Right atrium auricular region (tissue), 2 donors: ENCODE data around the gene GPR108. TPM values are rescaled to one million over a fixed set of nuclear protein-coding genes. Genes with fewer than 3 reads are reported as not detected.
A peak's percentile ranks its signal among the peaks of the same experiment; 100 is the strongest.
"Not testable (repeated sequence)": the region's sequence is repeated elsewhere in the genome, so short reads cannot be mapped to it uniquely, and the experiment has no call there.

Source experiments
- DNase-seq: peaks from one replicate; pipeline ENCODE4 v3.0.0-alpha.2; 2019; ENCODE audit warnings: low spot score
- H3K27ac ChIP-seq, 2 donors: fragments of 200-600 bp; sonication (generic); 1 replicate in 1 of 2; 2 replicates in 1 of 2; pipeline ENCODE4 v1.5.1; 2016 to 2019
- H3K27me3 ChIP-seq, 2 donors: fragments of 200-600 bp; sonication (generic); one replicate each; pipeline versions ENCODE4 v1.5.1 to v1.6.0; 2017 to 2019
- H3K36me3 ChIP-seq: fragments of 200-600 bp; sonication (generic); one replicate; pipeline ENCODE4 v1.5.1; 2016
- H3K4me1 ChIP-seq, 2 donors: fragments of 200-600 bp; sonication (generic); one replicate each; pipeline versions ENCODE4 v1.5.1 to v1.6.0; 2017 to 2019
- H3K4me3 ChIP-seq, 2 donors: fragments of 200-600 bp; sonication (generic); 1 replicate in 1 of 2; 2 replicates in 1 of 2; pipeline ENCODE4 v1.5.1; 2017 to 2019; ENCODE audit warnings: mild to moderate bottlenecking in 1 of 2, moderate library complexity in 1 of 2
- H3K9me3 ChIP-seq, 2 donors: fragments of 200-600 bp; sonication (generic); one replicate each; pipeline ENCODE4 v1.5.1; 2019
- total RNA-seq, 2 donors: library from RNA; depleted of rRNA; stranded (reverse); fragments of >200 nt; gene quantifications; one replicate each; pipeline ENCODE4 v1.1.0, GENCODE V29; 2016
- TF ChIP-seq, protein P1 (sequence below), 2 donors: fragments of 200-600 bp; sonication (generic); IDR thresholded peaks; one replicate each; pipeline ENCODE4 v1.5.1; 2019; ENCODE audit warnings: antibody characterized with exemption in 2 of 2

The GPR108 gene
- 10 to 100 TPM; 40.3 to 41.3 TPM for total RNA-seq

DNA sequence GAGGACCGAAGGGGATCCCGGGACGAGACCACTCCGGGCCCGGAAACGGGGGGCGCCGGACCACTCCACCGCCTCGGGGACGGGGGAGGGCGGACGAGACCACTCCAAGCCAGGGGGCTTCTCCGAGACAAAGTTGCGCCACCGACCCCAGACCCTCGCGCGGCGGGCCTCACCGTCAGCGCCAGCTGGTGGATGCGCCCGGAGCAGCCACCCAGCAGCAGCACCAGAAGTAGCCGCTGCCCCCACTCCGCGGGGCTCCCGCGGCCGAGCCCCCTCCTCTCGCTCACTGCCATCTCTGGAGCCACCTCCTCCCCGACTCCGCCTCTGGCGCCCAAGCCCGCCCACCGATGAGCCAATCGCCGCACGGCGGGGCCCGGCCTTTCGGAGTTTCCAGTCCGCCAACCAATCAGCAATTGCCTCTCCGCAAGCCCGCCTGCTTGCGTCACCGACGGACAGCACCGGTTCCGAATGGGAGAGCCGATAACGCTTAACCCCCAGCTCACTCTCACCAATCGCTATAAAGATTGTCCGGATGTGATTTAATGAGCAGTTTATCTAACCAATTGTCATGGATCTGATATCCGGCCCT is at the start of gene GPR108:
Gene GPR108 (minus strand): TSS at position 297 of the 589 bp plus-strand sequence. CDS start 4 bp downstream, at position 293.
- peak within 1 kb of the TSS; percentile 87 to 92 for H3K4me3 ChIP-seq
- peaks cover 0 to 47% of the 10 kb centered on the region in 2 donors for H3K4me1 ChIP-seq
- H3K9me3 ChIP-seq = no peaks in the 10 kb centered on the region

DNA sequence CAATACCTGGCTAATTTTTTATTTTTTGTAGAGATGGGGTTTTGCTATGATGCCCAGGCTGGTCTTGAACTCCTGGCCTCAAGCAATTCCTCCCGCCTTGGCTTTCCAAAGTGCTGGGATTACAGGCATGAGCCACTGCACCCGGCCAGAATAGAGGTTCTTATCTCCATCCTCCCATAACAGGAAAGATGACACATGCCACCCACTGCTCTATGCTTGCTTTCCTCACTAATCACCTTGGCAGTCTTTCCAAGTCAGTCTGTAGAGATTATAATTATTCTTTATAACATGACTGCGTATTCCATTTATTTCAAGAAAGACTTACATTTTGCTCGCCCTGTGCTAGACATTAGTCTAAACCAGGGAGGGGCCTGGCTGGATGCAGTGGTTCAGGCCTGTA is 41.8 kb upstream of the GPR108 start:
- no peaks in the 10 kb centered on the region for H3K36me3 ChIP-seq
- H3K9me3 ChIP-seq = no peaks in the 10 kb centered on the region
- no peaks in the 10 kb centered on the region for H3K4me1 ChIP-seq
- H3K27ac ChIP-seq = no peak overlapping the region
- TF ChIP-seq, protein P1, sequence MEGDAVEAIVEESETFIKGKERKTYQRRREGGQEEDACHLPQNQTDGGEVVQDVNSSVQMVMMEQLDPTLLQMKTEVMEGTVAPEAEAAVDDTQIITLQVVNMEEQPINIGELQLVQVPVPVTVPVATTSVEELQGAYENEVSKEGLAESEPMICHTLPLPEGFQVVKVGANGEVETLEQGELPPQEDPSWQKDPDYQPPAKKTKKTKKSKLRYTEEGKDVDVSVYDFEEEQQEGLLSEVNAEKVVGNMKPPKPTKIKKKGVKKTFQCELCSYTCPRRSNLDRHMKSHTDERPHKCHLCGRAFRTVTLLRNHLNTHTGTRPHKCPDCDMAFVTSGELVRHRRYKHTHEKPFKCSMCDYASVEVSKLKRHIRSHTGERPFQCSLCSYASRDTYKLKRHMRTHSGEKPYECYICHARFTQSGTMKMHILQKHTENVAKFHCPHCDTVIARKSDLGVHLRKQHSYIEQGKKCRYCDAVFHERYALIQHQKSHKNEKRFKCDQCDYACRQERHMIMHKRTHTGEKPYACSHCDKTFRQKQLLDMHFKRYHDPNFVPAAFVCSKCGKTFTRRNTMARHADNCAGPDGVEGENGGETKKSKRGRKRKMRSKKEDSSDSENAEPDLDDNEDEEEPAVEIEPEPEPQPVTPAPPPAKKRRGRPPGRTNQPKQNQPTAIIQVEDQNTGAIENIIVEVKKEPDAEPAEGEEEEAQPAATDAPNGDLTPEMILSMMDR (IDR thresholded peaks at IDR 0.05) = no peak
- H3K4me3 ChIP-seq = no peak overlapping the region
- no peak for DNase-seq
- no peaks in the 10 kb centered on the region for H3K27me3 ChIP-seq

More for the DNA sequence above, at the start of gene GPR108:
- DNase-seq = peak; percentile 100
- H3K27ac ChIP-seq = peak within 1 kb of the TSS; percentile 97 to 99
- no peaks in the 10 kb centered on the region for H3K27me3 ChIP-seq
- H3K36me3 ChIP-seq = peaks cover 6% of the 10 kb centered on the region
- TF ChIP-seq, protein P1 (IDR thresholded peaks at IDR 0.05) = no peak

DNA sequence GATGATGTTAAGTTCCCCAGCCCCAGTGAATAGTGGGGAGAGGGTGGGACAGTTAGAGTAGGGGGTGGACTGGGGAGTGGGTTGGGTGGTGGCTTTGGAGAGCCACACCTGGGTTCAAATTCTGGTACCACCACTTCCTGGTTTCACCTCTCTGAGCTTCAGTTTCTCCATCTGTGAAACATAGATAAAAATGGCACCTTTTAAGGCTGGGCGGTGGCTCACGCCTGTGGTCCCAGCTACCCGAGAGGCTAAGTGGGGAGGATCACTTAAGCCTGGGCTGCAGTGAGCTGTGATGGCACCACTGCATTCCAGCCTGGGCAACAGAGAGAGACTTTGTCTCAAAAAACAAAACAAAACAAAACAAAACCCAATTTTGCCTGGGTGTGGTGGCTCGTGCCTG is 41.0 kb upstream of the GPR108 start:
- TF ChIP-seq, protein P1 (IDR thresholded peaks at IDR 0.05) = no peak
- Histone ChIP-seq H3K27me3 (no peaks in the 10 kb centered on the region), H3K36me3 (no peaks in the 10 kb centered on the region), H3K27ac (no peak overlapping the region), H3K4me1 (no peaks in the 10 kb centered on the region), H3K9me3 (no peaks in the 10 kb centered on the region), H3K4me3 (no peak overlapping the region)
- DNase-seq = no peak

DNA sequence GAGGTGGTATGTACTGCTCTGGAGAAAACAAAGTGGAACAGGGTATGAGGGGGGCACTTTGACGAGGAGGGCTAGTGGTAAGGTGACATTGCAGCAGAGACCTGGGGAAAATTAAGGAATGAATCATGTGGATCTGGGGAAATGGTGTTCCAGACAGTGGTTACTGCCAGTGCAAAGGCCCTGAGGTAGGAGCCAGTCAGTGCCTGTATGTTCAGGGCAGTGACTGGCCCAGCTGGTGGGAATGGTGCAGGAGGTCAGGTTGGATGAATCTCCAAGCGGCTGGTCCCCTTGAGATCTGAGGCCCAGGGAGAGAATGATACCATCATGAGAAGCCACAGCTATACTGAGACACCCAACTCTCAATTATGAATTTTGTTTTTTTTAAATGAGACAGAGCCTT is 40.1 kb upstream of the GPR108 start:
- DNase-seq = no peak
- TF ChIP-seq, protein P1 (IDR thresholded peaks at IDR 0.05) = no peak
- Histone ChIP-seq H3K9me3 (no peaks in the 10 kb centered on the region), H3K27me3 (no peaks in the 10 kb centered on the region), H3K27ac (no peak overlapping the region), H3K36me3 (no peaks in the 10 kb centered on the region), H3K4me3 (no peak overlapping the region), H3K4me1 (no peaks in the 10 kb centered on the region)

DNA sequence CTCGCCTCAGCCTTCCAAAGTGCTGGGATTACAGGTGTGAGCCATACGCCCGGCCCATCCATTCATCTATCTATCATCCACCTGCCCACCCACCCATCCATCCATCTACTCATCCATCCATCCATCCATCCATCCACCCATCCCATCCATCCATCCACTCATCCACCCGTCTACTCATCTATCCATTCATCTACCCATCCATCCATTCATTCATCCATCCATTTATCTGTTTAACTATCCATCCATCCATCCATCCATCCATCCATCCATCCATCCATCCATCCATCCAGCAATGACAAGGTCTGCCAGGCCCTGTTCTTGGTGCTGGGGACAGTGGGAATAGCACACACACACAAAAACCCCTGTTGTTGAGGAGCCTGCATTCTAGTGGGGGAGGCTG is 39.6 kb upstream of the GPR108 start:
- TF ChIP-seq, protein P1 (IDR thresholded peaks at IDR 0.05) = no peak
- no peaks in the 10 kb centered on the region for H3K9me3 ChIP-seq
- no peak for DNase-seq
- H3K4me1 ChIP-seq = no peaks in the 10 kb centered on the region
- no peak overlapping the region for H3K4me3 ChIP-seq
- H3K36me3 ChIP-seq = no peaks in the 10 kb centered on the region
- H3K27me3 ChIP-seq = no peaks in the 10 kb centered on the region
- H3K27ac ChIP-seq = no peak overlapping the region

DNA sequence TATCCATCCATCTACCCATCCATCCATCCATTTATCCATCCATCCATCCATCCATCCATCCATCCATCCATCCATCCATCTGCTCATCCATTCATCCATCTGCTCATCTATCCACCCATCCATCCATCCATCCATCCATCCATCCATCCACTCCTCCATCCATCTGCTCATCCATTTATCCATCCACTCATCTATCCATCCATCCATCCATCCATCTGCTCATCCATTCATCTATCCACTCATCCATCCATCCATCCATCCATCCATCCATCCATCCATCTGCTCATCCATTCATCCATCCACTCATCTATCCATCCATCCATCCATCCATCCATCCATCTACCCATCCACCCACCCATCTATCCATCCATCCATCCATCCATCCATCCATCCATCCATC is 38.7 kb upstream of the GPR108 start:
- not testable (repeated sequence) for H3K36me3 ChIP-seq, DNase-seq, H3K4me3 ChIP-seq, H3K27ac ChIP-seq, H3K9me3 ChIP-seq, H3K27me3 ChIP-seq, H3K4me1 ChIP-seq
